Myocyte (in vitro differentiated cells): Measurements from ENCODE around the gene AQP7. TPM values are rescaled to one million over a fixed set of nuclear protein-coding genes. Genes with fewer than 3 reads are reported as not detected.
"Not testable (repeated sequence)": the region's sequence is repeated elsewhere in the genome, so short reads cannot be mapped to it uniquely, and the experiment has no call there.

Experiments
- DNase-seq: peaks from one replicate; pipeline ENCODE4 v3.0.0-alpha.2; 2012; ENCODE audit warnings: low read depth
- total RNA-seq: library from RNA; depleted of rRNA; stranded (reverse); fragments of >200 nt; gene quantifications from 2 replicates; pipeline ENCODE4 v1.2.3, GENCODE V29; 2014

Gene AQP7
- total RNA-seq, 1 donor from 2014 or later: 0.48 TPM

GRCh38 chr9:33399047-33399446, 3.3 kb downstream of the AQP7 start:
- DNase-seq: not testable (repeated sequence)

- DNase-seq: not testable (repeated sequence)
Measured at GRCh38 chr9:33397801-33398200, 4.6 kb downstream of the AQP7 start.

- not testable (repeated sequence) for DNase-seq
Measured at GRCh38 chr9:33395159-33395879, 7.0 kb downstream of the AQP7 start.

- DNase-seq: not testable (repeated sequence)
Measured at GRCh38 chr9:33393986-33394385, 8.4 kb downstream of the AQP7 start.

GRCh38 chr9:33393581-33393980, 8.8 kb downstream of the AQP7 start:
- no peak for DNase-seq

- not testable (repeated sequence) for DNase-seq
Measured at GRCh38 chr9:33392591-33393021, 9.8 kb downstream of the AQP7 start.

- DNase-seq: peak; percentile 93
Measured at GRCh38 chr9:33391111-33391771, 11.1 kb downstream of the AQP7 start.

- no peak for DNase-seq
Measured at GRCh38 chr9:33388110-33388994, 14.0 kb downstream of the AQP7 start.

GRCh38 chr9:33386998-33387397, 15.4 kb downstream of the AQP7 start:
- not testable (repeated sequence) for DNase-seq

GRCh38 chr9:33386641-33386996, 15.7 kb downstream of the AQP7 start:
- not testable (repeated sequence) for DNase-seq

GRCh38 chr9:33385979-33386640, 16.3 kb downstream of the AQP7 start:
- not testable (repeated sequence) for DNase-seq

GRCh38 chr9:33385536-33385935, 16.8 kb downstream of the AQP7 start:
- DNase-seq: not testable (repeated sequence)

- DNase-seq: not testable (repeated sequence)
Measured at GRCh38 chr9:33383396-33383795, 19.0 kb downstream of the AQP7 start.

GRCh38 chr9:33382397-33382796, 20.0 kb downstream of the AQP7 start:
- DNase-seq: not testable (repeated sequence)

GRCh38 chr9:33381231-33381791, 21.1 kb downstream of the AQP7 start:
- DNase-seq: peak; percentile 22

- DNase-seq: no peak
Measured at GRCh38 chr9:33380390-33381094, 21.8 kb downstream of the AQP7 start.

GRCh38 chr9:33379666-33380389, 22.5 kb downstream of the AQP7 start:
- DNase-seq: no peak

GRCh38 chr9:33378121-33378795, 24.1 kb downstream of the AQP7 start:
- no peak for DNase-seq
